PFSK-1 (cell line): ENCODE measurements around the gene UBE2O.

ENCODE experiments used
- FOXP2 ChIP-seq: optimal IDR thresholded peaks from 2 replicates; pipeline ENCODE3; 2011; ENCODE audit warnings: borderline replicate concordance, control low read depth, inconsistent platforms; ENCODE audit not compliant: insufficient read depth; ENCODE audit errors: extremely low read length, extremely low read depth
- POLR2AphosphoS5 ChIP-seq: IDR thresholded peaks from 2 replicates; pipeline ENCODE4 v1.6.1; 2012; ENCODE audit warnings: low read depth, mild to moderate bottlenecking, control low read depth, low read length, moderate library complexity
- SIN3A ChIP-seq: IDR thresholded peaks from 2 replicates; pipeline ENCODE4 v1.6.1; 2012; ENCODE audit warnings: mild to moderate bottlenecking, low read length, moderate library complexity, borderline replicate concordance; ENCODE audit not compliant: insufficient read depth
- TAF1 ChIP-seq: IDR thresholded peaks from 2 replicates; pipeline ENCODE4 v1.6.1; 2012; ENCODE audit warnings: low read length, control low read depth, borderline replicate concordance; ENCODE audit not compliant: insufficient read depth
- TF ChIP-seq, protein P1 (sequence below), 2 experiments: IDR thresholded peaks; 2 replicates each; pipeline versions ENCODE4 v1.6.1 to v1.8.0; 2011 to 2012; ENCODE audit warnings: low read depth in 2 of 2, low read length in 2 of 2, control low read depth in 1 of 2, inconsistent platforms in 1 of 2, mild to moderate bottlenecking in 1 of 2, moderate library complexity in 1 of 2; ENCODE audit not compliant: insufficient read depth in 1 of 2

The UBE2O gene

DNA sequence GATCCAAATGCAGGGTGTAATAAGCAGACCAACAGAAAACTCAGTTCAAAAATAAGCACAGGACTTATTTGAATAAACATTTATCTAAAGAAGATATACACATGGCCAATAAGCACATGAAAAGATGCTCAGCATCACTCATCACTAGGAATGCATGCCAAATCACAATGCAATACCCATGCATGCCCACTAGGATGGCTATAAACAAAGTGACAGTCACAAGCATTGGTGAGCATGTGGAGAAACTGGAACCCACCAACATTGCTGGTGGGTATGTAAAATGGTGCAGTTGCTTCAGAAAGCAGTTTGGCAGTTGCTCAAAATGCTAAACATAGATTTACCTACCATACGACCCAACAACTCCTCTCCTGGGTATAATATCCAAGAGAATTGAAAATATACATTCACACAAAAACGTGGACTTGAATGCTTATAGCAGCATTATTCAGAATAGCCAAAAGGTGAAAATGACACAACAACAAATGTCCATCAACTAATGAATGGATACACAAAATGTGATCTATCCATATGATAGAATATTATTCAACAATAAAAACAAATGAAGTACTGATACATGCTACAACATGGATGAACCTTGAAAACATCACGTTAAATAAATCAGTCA lies 20.1 kb downstream of the UBE2O start:
- no peak for TF ChIP-seq SIN3A

- TF ChIP-seq SIN3A: no peak
- TF ChIP-seq, protein P1, sequence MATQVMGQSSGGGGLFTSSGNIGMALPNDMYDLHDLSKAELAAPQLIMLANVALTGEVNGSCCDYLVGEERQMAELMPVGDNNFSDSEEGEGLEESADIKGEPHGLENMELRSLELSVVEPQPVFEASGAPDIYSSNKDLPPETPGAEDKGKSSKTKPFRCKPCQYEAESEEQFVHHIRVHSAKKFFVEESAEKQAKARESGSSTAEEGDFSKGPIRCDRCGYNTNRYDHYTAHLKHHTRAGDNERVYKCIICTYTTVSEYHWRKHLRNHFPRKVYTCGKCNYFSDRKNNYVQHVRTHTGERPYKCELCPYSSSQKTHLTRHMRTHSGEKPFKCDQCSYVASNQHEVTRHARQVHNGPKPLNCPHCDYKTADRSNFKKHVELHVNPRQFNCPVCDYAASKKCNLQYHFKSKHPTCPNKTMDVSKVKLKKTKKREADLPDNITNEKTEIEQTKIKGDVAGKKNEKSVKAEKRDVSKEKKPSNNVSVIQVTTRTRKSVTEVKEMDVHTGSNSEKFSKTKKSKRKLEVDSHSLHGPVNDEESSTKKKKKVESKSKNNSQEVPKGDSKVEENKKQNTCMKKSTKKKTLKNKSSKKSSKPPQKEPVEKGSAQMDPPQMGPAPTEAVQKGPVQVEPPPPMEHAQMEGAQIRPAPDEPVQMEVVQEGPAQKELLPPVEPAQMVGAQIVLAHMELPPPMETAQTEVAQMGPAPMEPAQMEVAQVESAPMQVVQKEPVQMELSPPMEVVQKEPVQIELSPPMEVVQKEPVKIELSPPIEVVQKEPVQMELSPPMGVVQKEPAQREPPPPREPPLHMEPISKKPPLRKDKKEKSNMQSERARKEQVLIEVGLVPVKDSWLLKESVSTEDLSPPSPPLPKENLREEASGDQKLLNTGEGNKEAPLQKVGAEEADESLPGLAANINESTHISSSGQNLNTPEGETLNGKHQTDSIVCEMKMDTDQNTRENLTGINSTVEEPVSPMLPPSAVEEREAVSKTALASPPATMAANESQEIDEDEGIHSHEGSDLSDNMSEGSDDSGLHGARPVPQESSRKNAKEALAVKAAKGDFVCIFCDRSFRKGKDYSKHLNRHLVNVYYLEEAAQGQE (IDR thresholded peaks at IDR 0.05; ENCODE audit: insufficient read depth in 1 of 2, low read depth in 2 of 2, low read length in 2 of 2): no peak
- TF ChIP-seq POLR2AphosphoS5: no peak
- TF ChIP-seq FOXP2: no peak
- TF ChIP-seq TAF1: no peak
These were observed 20.9 kb downstream of the UBE2O start for GRCh38 chr17:76432004-76432403.

- TF ChIP-seq TAF1 (no peak), POLR2AphosphoS5 (no peak), FOXP2 (no peak), SIN3A (no peak)
- TF ChIP-seq, protein P1 (IDR thresholded peaks at IDR 0.05; ENCODE audit: insufficient read depth in 1 of 2, low read depth in 2 of 2, low read length in 2 of 2): no peak
These were observed 21.4 kb downstream of the UBE2O start for GRCh38 chr17:76431509-76431908.

DNA sequence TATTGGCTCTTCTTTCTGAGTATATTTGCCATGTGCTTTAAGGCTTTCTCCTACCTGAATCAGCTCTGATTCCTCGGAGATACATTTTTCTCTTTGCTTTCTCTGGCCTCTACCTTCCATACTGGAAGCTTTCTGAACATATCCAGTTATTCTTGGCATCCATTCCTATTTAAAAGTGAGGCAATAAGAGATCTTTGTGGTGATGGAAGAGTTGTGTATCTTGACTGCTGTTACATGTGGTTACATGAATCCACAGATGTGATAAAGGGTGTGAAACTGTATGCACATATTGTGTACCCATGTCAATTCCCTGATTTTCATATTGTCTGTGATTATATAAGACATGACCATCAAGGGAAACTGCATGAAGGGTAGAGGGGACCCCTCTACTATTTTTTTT lies 24.4 kb downstream of the UBE2O start:
- no peak for TF ChIP-seq FOXP2
- TF ChIP-seq POLR2AphosphoS5: no peak
- TF ChIP-seq TAF1: no peak
- TF ChIP-seq, protein P1 (IDR thresholded peaks at IDR 0.05; ENCODE audit: insufficient read depth in 1 of 2, low read depth in 2 of 2, low read length in 2 of 2): no peak
- no peak for TF ChIP-seq SIN3A

GRCh38 chr17:76427501-76428231 lies 25.3 kb downstream of the UBE2O start:
- no peak for TF ChIP-seq POLR2AphosphoS5
- no peak for TF ChIP-seq FOXP2
- TF ChIP-seq, protein P1 (IDR thresholded peaks at IDR 0.05; ENCODE audit: insufficient read depth in 1 of 2, low read depth in 2 of 2, low read length in 2 of 2): no peak
- no peak for TF ChIP-seq TAF1
- TF ChIP-seq SIN3A: no peak
